Uterus (tissue), 4 donors: ENCODE data around the gene CTIF. TPM values are rescaled to one million over a fixed set of nuclear protein-coding genes. Genes with fewer than 3 reads are reported as not detected.

Experiments used
- DNase-seq, 2 donors: peaks; one replicate each; pipeline ENCODE4 v3.0.0-alpha.2; 2019 to 2020
- H3K27ac ChIP-seq, 2 donors: fragments of 200-600 bp; sonication (generic); 1 replicate in 1 of 2; 2 replicates in 1 of 2; pipeline ENCODE4 v1.5.1; 2016 to 2018
- H3K27me3 ChIP-seq, 2 donors: fragments of 200-600 bp; sonication (generic); one replicate each; pipeline ENCODE4 v1.5.1; 2018 to 2019; ENCODE audit warnings: control low read depth in 1 of 2
- H3K36me3 ChIP-seq, 2 donors: fragments of 200-600 bp; sonication (generic); one replicate each; pipeline ENCODE4 v1.5.1; 2019; ENCODE audit warnings: control low read depth in 1 of 2
- H3K4me1 ChIP-seq, 2 donors: fragments of 200-600 bp; sonication (generic); one replicate each; pipeline ENCODE4 v1.5.1; 2018 to 2019; ENCODE audit warnings: control low read depth in 1 of 2
- H3K4me3 ChIP-seq, 2 donors: fragments of 200-600 bp; sonication (generic); 1 replicate in 1 of 2; 2 replicates in 1 of 2; pipeline ENCODE4 v1.5.1; 2018 to 2019; ENCODE audit warnings: mild to moderate bottlenecking in 1 of 2
- H3K9me3 ChIP-seq, 2 donors: fragments of 200-600 bp; sonication (generic); one replicate each; pipeline ENCODE4 v1.5.1; 2019; ENCODE audit warnings: control low read depth in 1 of 2
- POLR2A ChIP-seq, 2 donors: fragments of 450-650 bp; IDR thresholded peaks; one replicate each; pipeline ENCODE4 v1.6.1; 2016; ENCODE audit warnings: antibody characterized with exemption in 2 of 2, mild to moderate bottlenecking in 1 of 2, moderate library complexity in 1 of 2
- intact Hi-C: fragments of 100-400 bp; cut with DNase I; formaldehyde crosslinking; loops from one replicate; pipeline ENCODE4 v1.15.1; 2023; ENCODE audit warnings: low total_unique reads
- total RNA-seq, 4 donors: library from RNA; depleted of rRNA in 3 of 4; stranded (reverse); fragments of >200 nt in 3 of 4; gene quantifications; one replicate each; pipeline versions ENCODE4 v1.1.0 to v1.2.4, GENCODE V29; 2014 to 2023
- TF ChIP-seq, protein P1 (sequence below), 4 experiments: fragments of 200-600 bp in 2 of 4; fragments of 450-650 bp in 2 of 4; sonication (generic) in 2 of 4; IDR thresholded peaks; one replicate each; pipeline ENCODE4 v1.5.1; 2016 to 2019; ENCODE audit warnings: antibody characterized with exemption in 4 of 4, mild to moderate bottlenecking in 2 of 4, moderate library complexity in 1 of 4
- donor health status: DM: yes; HTN: yes; CAD: no.

Gene CTIF
- total RNA-seq, 4 donors from 2014 or later = 11.3 to 94.3 (median 48.0) TPM

DNA sequence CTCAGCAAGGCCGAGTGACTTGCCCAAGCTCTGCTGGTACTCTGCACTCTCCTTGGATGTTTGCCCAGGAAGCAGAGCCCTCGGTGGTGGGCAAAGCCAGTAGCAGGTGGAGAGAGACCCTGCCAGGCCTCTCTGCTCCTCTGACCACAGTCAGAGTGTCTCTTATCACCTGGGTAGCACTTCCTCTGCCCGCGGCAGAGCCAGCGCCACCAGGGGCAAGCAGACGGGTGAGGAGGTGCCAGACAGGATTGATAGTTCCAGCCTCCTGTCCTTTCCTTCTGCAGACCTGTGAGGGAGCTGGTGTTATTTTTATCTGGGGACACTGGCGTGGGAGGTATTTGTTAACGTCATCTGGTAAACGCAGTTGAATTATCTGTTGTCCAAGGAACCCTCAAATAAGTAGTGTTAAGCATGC is 259.0 kb downstream of the CTIF start:
- no peaks in the 10 kb centered on the region for H3K9me3 ChIP-seq
- H3K4me3 ChIP-seq = no peak overlapping the region
- no peak overlapping the region for H3K27ac ChIP-seq
- no peaks in the 10 kb centered on the region for H3K27me3 ChIP-seq
- peaks cover 0 to 7% of the 10 kb centered on the region in 2 donors for H3K4me1 ChIP-seq
- intact Hi-C loops = no loop called here
- TF ChIP-seq, protein P1, sequence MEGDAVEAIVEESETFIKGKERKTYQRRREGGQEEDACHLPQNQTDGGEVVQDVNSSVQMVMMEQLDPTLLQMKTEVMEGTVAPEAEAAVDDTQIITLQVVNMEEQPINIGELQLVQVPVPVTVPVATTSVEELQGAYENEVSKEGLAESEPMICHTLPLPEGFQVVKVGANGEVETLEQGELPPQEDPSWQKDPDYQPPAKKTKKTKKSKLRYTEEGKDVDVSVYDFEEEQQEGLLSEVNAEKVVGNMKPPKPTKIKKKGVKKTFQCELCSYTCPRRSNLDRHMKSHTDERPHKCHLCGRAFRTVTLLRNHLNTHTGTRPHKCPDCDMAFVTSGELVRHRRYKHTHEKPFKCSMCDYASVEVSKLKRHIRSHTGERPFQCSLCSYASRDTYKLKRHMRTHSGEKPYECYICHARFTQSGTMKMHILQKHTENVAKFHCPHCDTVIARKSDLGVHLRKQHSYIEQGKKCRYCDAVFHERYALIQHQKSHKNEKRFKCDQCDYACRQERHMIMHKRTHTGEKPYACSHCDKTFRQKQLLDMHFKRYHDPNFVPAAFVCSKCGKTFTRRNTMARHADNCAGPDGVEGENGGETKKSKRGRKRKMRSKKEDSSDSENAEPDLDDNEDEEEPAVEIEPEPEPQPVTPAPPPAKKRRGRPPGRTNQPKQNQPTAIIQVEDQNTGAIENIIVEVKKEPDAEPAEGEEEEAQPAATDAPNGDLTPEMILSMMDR (IDR thresholded peaks at IDR 0.05) = no peak
- TF ChIP-seq POLR2A (IDR thresholded peaks at IDR 0.05) = no peak
- no peaks in the 10 kb centered on the region for H3K36me3 ChIP-seq
- DNase-seq = peak in 1 of 2 donors; percentile 12

- H3K27ac ChIP-seq = no peak overlapping the region
- H3K36me3 ChIP-seq = no peaks in the 10 kb centered on the region
- no peak overlapping the region for H3K4me3 ChIP-seq
- peaks cover 0 to 7% of the 10 kb centered on the region in 2 donors for H3K4me1 ChIP-seq
- H3K27me3 ChIP-seq = no peaks in the 10 kb centered on the region
- peak; percentile 7 for DNase-seq
- no peak for TF ChIP-seq POLR2A (IDR thresholded peaks at IDR 0.05)
- TF ChIP-seq, protein P1 (IDR thresholded peaks at IDR 0.05) = no peak
- intact Hi-C loops = no loop called here
- H3K9me3 ChIP-seq = no peaks in the 10 kb centered on the region
Observed at GRCh38 chr18:48798334-48799245, 259.8 kb downstream of the CTIF start.

DNA sequence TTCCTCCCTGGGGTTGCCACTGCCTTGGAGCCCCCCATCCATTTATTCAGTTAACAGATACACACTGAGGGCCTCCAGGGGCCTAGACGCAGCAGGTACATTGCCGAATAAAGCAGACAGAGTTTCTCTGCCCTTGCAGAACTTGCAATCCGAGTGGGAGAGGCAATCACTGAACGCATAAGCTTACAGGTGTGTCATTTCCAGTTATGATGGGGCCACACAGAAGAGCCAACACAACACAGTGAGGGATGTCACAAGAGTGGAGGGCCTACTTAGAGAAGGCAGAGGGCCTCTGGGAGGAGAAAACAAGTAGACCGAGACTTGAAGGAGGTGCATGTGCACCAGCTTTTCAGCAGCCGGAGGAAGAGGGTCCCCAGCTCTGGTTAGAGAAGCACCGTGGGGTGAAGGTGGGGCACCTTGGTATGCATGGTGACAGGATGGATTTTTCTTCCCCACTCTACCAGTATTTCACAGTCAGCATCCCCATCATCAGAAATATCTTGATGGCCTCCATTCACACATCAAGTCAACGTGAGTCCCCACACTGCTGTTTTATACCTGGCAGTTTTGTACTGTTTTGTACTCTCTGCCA is 261.0 kb downstream of the CTIF start:
- no peaks in the 10 kb centered on the region for H3K27me3 ChIP-seq
- H3K4me3 ChIP-seq = no peak overlapping the region
- peaks cover 0 to 7% of the 10 kb centered on the region in 2 donors for H3K4me1 ChIP-seq
- no peak overlapping the region for H3K27ac ChIP-seq
- DNase-seq = peak; percentile 3 to 6
- TF ChIP-seq, protein P1 (IDR thresholded peaks at IDR 0.05) = no peak
- no peak for TF ChIP-seq POLR2A (IDR thresholded peaks at IDR 0.05)
- intact Hi-C loops = no loop called here
- no peaks in the 10 kb centered on the region for H3K36me3 ChIP-seq
- H3K9me3 ChIP-seq = no peaks in the 10 kb centered on the region

DNA sequence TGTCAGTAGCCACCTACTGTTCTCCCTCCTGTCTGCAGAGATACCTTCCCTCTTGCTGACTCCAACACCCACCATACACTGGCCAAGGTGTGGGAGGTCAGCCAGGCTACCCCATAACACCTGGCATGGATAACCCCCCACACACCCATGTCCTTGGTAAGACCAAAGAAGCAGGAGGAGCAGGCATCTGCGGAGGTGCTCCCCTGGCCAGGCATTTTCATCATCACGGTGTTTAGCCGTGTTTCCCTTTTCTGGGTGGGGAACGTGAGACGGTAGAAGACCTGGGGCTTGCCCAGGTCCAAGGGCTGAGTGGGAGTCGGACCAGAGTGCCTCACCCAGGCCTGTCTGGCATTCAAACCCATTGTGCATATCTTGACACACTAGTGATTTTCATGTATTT is 261.6 kb downstream of the CTIF start:
- Histone ChIP-seq H3K27me3 (no peaks in the 10 kb centered on the region), H3K4me3 (no peak overlapping the region), H3K36me3 (no peaks in the 10 kb centered on the region), H3K27ac (no peak overlapping the region), H3K9me3 (no peaks in the 10 kb centered on the region), H3K4me1 (peaks cover 0 to 7% of the 10 kb centered on the region in 2 donors)
- intact Hi-C loops = no loop called here
- peak; percentile 10 to 14 for DNase-seq
- TF ChIP-seq POLR2A (IDR thresholded peaks at IDR 0.05) = no peak
- TF ChIP-seq, protein P1 (IDR thresholded peaks at IDR 0.05) = no peak
